ENCODE results near the gene EDC3. TPM values are rescaled to one million over a fixed set of nuclear protein-coding genes. Genes with fewer than 3 reads are reported as not detected.

EDC3 gene
- polyA plus RNA-seq, 1 of the 3 experiments (the other 2 are of a cell fraction), result 34.9 TPM

GRCh38 chr15:74642348-74642733 is 53.5 kb downstream of the EDC3 start:
- ChIA-PET POLR2A (no interaction called here), CTCF (interaction anchor here (12.9 to 39.4 kb wide), 3 partner anchors 9 to 131 kb away, joined by 141 to 1109 read pairs (median 245); partner anchors contain the start of genes CLK3 and CSK)
- H3K4me1 ChIP-seq (ENCODE audit: control insufficient read depth in 1 of 2, insufficient read depth in 2 of 2, low read depth in 1 of 2, low read length in 1 of 2), result peaks cover 0 to 3% of the 10 kb centered on the region in 2 experiments; a peak in 1 of 4 replicates
- H3K79me2 ChIP-seq (ENCODE audit: insufficient read depth), result peaks cover 13% of the 10 kb centered on the region; the same call in 1 of the 2 replicates
- H3K36me3 ChIP-seq (replicated peaks in 1 of 2; ENCODE audit: control insufficient read depth in 1 of 2, insufficient read depth in 2 of 2, low read length in 1 of 2), result peaks cover 9 to 24% of the 10 kb centered on the region in 2 experiments
- no peak for DNase-seq
- TF ChIP-seq EZH2phosphoT487 (IDR thresholded peaks at IDR 0.05; ENCODE audit: borderline replicate concordance, low read depth), result no peak
- no peak for TF ChIP-seq FOXJ3 (CRISPR knock-in tag; IDR thresholded peaks at IDR 0.05)
- no peak for TF ChIP-seq GABPA (IDR thresholded peaks at IDR 0.05; ENCODE audit: low read depth)
- TF ChIP-seq ELF1 (IDR thresholded peaks at IDR 0.05), result no peak
- no peak for TF ChIP-seq USF2 (IDR thresholded peaks at IDR 0.05; ENCODE audit: borderline replicate concordance, low read depth, low read length)
- no peak for TF ChIP-seq CTCF (IDR thresholded peaks at IDR 0.05)
- TF ChIP-seq MXI1 (IDR thresholded peaks at IDR 0.05; ENCODE audit: low read depth, low read length), result no peak
- no peak for TF ChIP-seq TEAD4 (IDR thresholded peaks at IDR 0.05; ENCODE audit: borderline replicate concordance, insufficient read depth)
- TF ChIP-seq PBX3 (IDR thresholded peaks at IDR 0.05), result no peak
- no peak for TF ChIP-seq NRF1 (IDR thresholded peaks at IDR 0.05; ENCODE audit: low read depth, low read length)
- TF ChIP-seq JUND (IDR thresholded peaks at IDR 0.05), result no peak
- no peak for TF ChIP-seq SMC3 (IDR thresholded peaks at IDR 0.05; ENCODE audit: low read depth, low read length)
- TF ChIP-seq CHD2 (IDR thresholded peaks at IDR 0.05; ENCODE audit: low read length, partially characterized antibody), result no peak
- TF ChIP-seq IRF3 (IDR thresholded peaks at IDR 0.05; ENCODE audit: low read depth, low read length), result no peak
- no peak for TF ChIP-seq EP300 (IDR thresholded peaks at IDR 0.05; ENCODE audit: borderline replicate concordance in 1 of 2, low read depth in 1 of 2, low read length in 1 of 2)
- TF ChIP-seq RXRA (IDR thresholded peaks at IDR 0.05; ENCODE audit: borderline replicate concordance, low read depth), result no peak
- no peak for TF ChIP-seq MAX (IDR thresholded peaks at IDR 0.05; ENCODE audit: low read depth)
- TF ChIP-seq GATA2 (CRISPR knock-in tag; IDR thresholded peaks at IDR 0.05), result no peak
- no peak for TF ChIP-seq ZBTB33 (IDR thresholded peaks at IDR 0.05; ENCODE audit: borderline replicate concordance, low read depth)
- H3K9me2 ChIP-seq, result no peaks in the 10 kb centered on the region
- peaks cover 27% of the 10 kb centered on the region for H4K20me1 ChIP-seq (ENCODE audit: insufficient read depth)
- no peaks in the 10 kb centered on the region for H3K9me3 ChIP-seq
- no peak overlapping the region for H3K4me3 ChIP-seq (ENCODE audit: low read depth in 2 of 2, low read length in 1 of 2)
- H3K27me3 ChIP-seq (ENCODE audit: insufficient read depth), result no peaks in the 10 kb centered on the region
- H3K27ac ChIP-seq (ENCODE audit: low read depth in 2 of 2, low read length in 1 of 2), result no peak overlapping the region
- no peaks in the 10 kb centered on the region for H3F3A ChIP-seq (replicated peaks; ENCODE audit: insufficient read depth)
- WGBS (ENCODE audit: low lambda C conversion rate), result 99% methylated on average over 4 of the region's 4 CpGs
- no peak overlapping the region for H3K9ac ChIP-seq
- H3K4me2 ChIP-seq, result no peak overlapping the region
- H2AFZ ChIP-seq (ENCODE audit: low read depth), result no peak overlapping the region
